ENCODE results near the gene ALCAM.

DNA sequence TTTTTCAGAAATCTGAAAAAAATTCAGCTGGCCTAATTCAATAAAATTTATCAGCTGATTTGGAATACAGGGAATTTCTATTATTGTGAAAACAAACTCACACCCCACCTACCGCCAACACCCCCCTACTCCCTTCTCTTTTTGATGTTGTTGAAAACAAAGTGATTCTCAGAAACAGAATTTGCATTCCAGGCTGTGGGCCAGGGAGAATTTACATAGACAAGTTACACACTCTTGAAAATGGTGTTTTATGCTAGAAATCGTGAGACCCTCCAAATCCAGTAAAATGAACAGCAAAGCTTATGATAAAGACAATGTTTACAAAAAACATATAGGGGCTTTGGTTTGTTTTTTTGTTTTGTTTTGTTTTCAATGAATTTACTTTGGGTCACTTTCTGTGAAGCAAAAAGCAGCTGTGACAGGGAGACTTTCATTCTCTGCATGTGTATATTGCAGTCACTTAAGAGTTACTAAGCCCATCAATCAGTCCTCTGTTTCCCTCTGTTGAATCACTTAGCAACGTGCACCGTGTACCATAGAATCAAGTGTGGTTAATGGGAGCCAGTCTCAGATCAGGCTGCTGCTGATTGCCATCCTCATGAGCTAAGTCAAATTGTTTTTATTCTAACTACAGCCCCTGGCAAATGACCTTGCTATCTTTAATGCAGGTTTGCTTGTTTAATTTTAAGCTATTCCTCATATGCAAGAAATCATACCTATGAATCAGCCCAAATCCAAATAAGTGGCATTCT lies 159.8 kb downstream of the ALCAM start:
- no peak for TF ChIP-seq POLR2A (IDR thresholded peaks at IDR 0.05)
- TF ChIP-seq, protein P1, sequence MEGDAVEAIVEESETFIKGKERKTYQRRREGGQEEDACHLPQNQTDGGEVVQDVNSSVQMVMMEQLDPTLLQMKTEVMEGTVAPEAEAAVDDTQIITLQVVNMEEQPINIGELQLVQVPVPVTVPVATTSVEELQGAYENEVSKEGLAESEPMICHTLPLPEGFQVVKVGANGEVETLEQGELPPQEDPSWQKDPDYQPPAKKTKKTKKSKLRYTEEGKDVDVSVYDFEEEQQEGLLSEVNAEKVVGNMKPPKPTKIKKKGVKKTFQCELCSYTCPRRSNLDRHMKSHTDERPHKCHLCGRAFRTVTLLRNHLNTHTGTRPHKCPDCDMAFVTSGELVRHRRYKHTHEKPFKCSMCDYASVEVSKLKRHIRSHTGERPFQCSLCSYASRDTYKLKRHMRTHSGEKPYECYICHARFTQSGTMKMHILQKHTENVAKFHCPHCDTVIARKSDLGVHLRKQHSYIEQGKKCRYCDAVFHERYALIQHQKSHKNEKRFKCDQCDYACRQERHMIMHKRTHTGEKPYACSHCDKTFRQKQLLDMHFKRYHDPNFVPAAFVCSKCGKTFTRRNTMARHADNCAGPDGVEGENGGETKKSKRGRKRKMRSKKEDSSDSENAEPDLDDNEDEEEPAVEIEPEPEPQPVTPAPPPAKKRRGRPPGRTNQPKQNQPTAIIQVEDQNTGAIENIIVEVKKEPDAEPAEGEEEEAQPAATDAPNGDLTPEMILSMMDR (IDR thresholded peaks at IDR 0.05): no peak
- TF ChIP-seq POLR2AphosphoS5 (IDR thresholded peaks at IDR 0.05): no peak
